Measurements from ENCODE around the gene CBX1.

The CBX1 gene

GRCh38 chr17:48025904-48026501, 75.3 kb downstream of the CBX1 start:
- DNase-seq (ENCODE audit: low spot score) = no peak

- DNase-seq (ENCODE audit: low spot score) = peak; percentile 97
Observed at GRCh38 chr17:48025040-48025903, 76.0 kb downstream of the CBX1 start.

GRCh38 chr17:48024149-48025039, 76.9 kb downstream of the CBX1 start:
- DNase-seq (ENCODE audit: low spot score) = peak; percentile 77

- DNase-seq (ENCODE audit: low spot score) = peak; percentile 68
Observed at GRCh38 chr17:48023400-48024148, 77.7 kb downstream of the CBX1 start.

GRCh38 chr17:48022901-48023300, 78.4 kb downstream of the CBX1 start:
- DNase-seq (ENCODE audit: low spot score) = no peak

- DNase-seq (ENCODE audit: low spot score) = no peak
Observed at GRCh38 chr17:48021934-48022333, 79.3 kb downstream of the CBX1 start.
